Large intestine (tissue), 3 donors: ENCODE results near the gene PYCR2. TPM values are rescaled to one million over a fixed set of nuclear protein-coding genes. Genes with fewer than 3 reads are reported as not detected.
A peak's percentile ranks its signal among the peaks of the same experiment; 100 is the strongest.

Experiments used
- DNase-seq, 2 donors: peaks; one replicate each; pipeline versions ENCODE4 v3.0.0 to v3.0.0-alpha.2; 2013
- H3K27ac ChIP-seq: one replicate; pipeline ENCODE4 v1.5.1; 2013; ENCODE audit warnings: low read length
- H3K27me3 ChIP-seq: 2 replicates; pipeline ENCODE4 v1.6.1; 2013; ENCODE audit warnings: low read length; ENCODE audit not compliant: control insufficient read depth, insufficient read depth
- H3K36me3 ChIP-seq: 2 replicates; pipeline ENCODE4 v1.6.1; 2013; ENCODE audit warnings: low read length; ENCODE audit not compliant: control insufficient read depth, insufficient read depth
- H3K4me1 ChIP-seq: one replicate; pipeline ENCODE4 v1.6.1; 2013; ENCODE audit warnings: low read length; ENCODE audit not compliant: control insufficient read depth, insufficient read depth
- H3K4me3 ChIP-seq: one replicate; pipeline ENCODE4 v1.5.1; 2013; ENCODE audit warnings: low read length
- H3K9me3 ChIP-seq: one replicate; pipeline ENCODE4 v1.6.1; 2013; ENCODE audit warnings: mild to moderate bottlenecking, low read depth, low read length, moderate library complexity; ENCODE audit not compliant: control insufficient read depth
- WGBS: methylation state at CpG from one replicate; pipeline ENCODE4 v1.1.5; 2013; ENCODE audit warnings: low lambda C conversion rate; ENCODE audit not compliant: insufficient coverage; 5-methylcytosine and 5-hydroxymethylcytosine counted together
- polyA plus RNA-seq: library from polyadenylated mRNA; unstranded; fragments of 120-200 nt; gene quantifications from one replicate; pipeline ENCODE4 v1.2.1, GENCODE V29; 2013

PYCR2 gene
- polyA plus RNA-seq, 1 donor: 43.0 TPM

DNA sequence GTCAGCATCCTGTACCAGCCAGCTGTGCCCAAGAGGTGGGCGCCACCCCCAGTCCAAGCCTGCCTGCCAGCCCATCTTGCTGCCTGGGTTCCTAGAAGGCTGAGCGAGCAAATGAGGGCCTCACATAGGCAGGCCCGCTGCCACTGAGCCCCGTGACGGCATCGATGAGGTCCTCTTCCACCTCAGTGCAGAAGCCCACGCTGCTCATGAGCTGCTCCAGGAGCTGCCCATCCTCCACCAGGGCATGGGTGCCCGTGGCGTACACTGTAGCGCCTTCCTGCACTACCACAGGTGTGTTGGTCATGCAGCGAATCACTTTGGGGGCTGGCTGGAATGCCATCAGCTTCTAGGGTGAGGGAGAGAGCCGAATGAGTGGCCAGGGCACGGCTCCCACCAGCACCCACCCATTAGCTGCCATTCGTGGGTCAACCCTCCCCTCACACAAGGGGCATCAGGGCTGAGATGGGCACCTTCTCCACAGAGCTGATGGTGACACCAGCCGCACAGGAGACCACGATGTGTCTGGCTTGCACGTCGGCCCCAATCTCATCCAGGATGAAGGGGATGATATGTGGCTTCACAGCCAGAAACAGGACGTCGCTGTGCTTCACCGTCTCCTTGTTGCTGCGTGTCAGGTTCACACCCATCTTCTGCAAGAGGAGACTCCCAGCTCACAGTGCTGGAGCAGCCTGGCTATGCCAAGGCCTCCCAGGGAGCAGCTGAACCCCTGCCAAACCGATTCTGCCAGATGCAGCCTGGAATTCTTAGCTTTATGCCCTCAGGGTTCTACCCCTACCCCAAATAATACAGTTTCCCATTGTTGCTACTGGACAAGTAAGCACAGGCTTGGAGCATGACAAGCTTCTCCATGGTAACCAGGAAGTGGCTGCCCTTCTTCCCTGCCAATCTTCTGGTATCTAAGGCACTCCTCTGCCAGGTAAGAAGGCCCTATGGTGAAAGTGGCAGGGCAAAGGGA lies 2.0 kb downstream of the PYCR2 start:
- WGBS: no CpG with 5 or more reads among the region's 23 CpGs
- DNase-seq: no peak
- Histone ChIP-seq H3K27me3 (no peaks in the 10 kb centered on the region), H3K27ac (no peak overlapping the region), H3K4me1 (peaks cover 7% of the 10 kb centered on the region), H3K4me3 (no peak overlapping the region), H3K36me3 (peaks cover 48% of the 10 kb centered on the region), H3K9me3 (no peaks in the 10 kb centered on the region)

DNA sequence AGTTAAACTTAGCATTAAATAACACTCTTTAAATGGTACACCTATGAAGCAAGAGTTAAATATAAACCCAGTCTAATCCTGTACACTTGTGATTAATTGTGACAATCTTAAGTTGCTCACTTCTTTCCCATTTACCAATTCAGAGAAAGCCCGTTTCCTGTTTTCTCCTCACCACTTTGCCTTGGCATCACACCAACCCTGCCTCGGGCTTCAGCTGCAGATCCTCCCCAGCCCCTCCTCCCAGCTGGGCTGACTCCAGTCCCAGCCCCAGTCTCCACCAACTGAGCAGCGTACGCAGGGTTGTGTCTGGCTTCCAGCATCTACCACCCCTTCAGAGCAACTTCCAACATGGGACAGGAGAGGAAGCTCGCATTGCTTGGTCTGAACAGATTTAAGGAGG lies 4.1 kb downstream of the PYCR2 start:
- no peak for DNase-seq
- WGBS: no CpG with 5 or more reads among the region's 5 CpGs
- peaks cover 7% of the 10 kb centered on the region for H3K4me1 ChIP-seq
- no peaks in the 10 kb centered on the region for H3K27me3 ChIP-seq
- peaks cover 56% of the 10 kb centered on the region for H3K36me3 ChIP-seq
- H3K27ac ChIP-seq: no peak overlapping the region
- no peaks in the 10 kb centered on the region for H3K9me3 ChIP-seq
- H3K4me3 ChIP-seq: no peak overlapping the region

DNA sequence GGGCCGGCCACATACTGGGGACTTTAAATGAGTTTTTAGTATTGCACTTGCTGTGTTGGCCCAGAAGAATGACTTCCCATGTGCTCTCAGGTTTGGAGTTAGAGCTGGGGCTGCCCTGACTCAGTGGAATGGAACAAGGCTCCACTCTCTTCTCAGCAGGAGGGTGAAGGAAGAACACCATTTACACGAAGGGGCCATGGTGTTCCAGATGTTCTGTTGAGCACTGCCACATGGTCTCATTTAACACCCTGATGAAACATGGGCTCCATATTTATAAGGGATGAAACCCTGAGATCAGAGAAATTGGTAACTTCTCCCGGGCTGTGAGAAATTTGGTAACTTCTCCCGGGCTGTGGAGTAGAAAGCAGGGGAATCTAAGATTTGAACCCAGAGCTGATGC lies 5.8 kb downstream of the PYCR2 start:
- Histone ChIP-seq H3K9me3 (no peaks in the 10 kb centered on the region), H3K36me3 (peaks cover 56% of the 10 kb centered on the region), H3K4me3 (no peak overlapping the region), H3K27me3 (no peaks in the 10 kb centered on the region), H3K4me1 (peaks cover 7% of the 10 kb centered on the region), H3K27ac (no peak overlapping the region)
- no CpG with 5 or more reads among the region's 4 CpGs for whole genome bisulfite sequencing
- no peak for DNase-seq

DNA sequence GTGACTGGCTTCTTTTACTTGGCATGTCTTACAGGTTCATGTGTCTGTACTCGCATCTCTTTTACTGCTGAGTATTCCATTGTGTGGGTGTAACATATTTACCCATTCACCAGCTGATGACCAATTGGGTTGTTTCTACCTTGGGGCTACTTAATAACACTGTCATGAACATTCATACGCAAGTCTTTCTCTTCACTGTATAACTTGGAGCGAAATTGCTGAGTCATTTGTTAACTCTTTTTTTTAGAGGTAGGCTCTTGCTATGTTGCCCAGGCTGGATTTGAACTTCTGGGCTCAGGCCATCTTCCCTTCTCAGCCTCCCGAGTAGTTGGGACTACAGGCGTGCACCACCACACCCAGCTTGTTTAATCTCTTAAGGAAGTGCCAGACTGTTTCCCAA lies 6.5 kb downstream of the PYCR2 start:
- Histone ChIP-seq H3K9me3 (no peaks in the 10 kb centered on the region), H3K27me3 (no peaks in the 10 kb centered on the region), H3K4me3 (no peak overlapping the region), H3K36me3 (peaks cover 56% of the 10 kb centered on the region), H3K4me1 (no peaks in the 10 kb centered on the region), H3K27ac (no peak overlapping the region)
- DNase-seq: no peak
- 96% methylated on average over 4 of the region's 5 CpGs for WGBS

DNA sequence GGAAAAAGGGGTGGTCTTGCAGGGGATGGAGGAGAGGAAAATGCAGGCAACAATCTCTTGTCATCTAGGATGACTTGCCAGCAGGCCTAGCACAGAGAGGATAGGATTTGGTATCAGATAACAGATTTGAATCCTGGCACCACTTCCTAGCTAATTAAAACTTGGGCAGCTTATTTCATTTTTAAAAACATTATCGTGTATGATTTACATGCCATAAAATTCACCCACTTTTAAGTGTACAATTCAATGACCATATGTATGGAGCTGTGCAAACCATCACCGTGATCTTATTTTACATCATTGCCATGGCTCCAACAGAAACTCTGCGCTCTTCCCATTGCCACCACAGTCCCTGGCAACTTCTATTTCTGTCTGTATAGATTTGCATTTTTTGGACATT lies 6.9 kb downstream of the PYCR2 start:
- H3K36me3 ChIP-seq: peaks cover 51% of the 10 kb centered on the region
- 100% methylated on average over 2 of the region's 3 CpGs for WGBS
- no peaks in the 10 kb centered on the region for H3K4me1 ChIP-seq
- no peaks in the 10 kb centered on the region for H3K9me3 ChIP-seq
- H3K4me3 ChIP-seq: no peak overlapping the region
- H3K27me3 ChIP-seq: no peaks in the 10 kb centered on the region
- H3K27ac ChIP-seq: no peak overlapping the region
- no peak for DNase-seq

DNA sequence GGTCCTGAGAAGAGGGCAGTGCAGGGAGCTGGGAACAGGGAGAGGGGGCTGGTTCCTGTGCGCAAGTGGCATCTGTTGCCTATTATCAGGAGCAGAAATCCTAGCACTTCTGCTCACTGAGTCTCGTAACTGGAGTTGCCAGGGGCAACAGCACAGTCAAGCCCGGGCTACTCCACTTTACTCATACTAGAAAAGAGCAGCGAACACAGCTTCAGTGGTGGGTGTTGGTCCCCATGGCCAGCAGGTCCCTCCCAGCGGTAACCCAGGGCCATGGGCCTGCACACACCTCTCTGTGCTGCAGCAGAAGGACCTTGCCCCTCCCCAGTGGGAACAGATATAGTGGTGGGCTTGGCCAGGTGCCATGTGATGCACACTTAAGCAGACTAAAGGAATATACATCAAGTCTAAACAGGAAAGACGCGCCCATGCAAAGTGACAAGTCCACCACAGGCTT lies 8.5 kb downstream of the PYCR2 start:
- H3K4me3 ChIP-seq: no peak overlapping the region
- H3K9me3 ChIP-seq: no peaks in the 10 kb centered on the region
- no peaks in the 10 kb centered on the region for H3K27me3 ChIP-seq
- no peak for DNase-seq
- peaks cover 10% of the 10 kb centered on the region for H3K4me1 ChIP-seq
- WGBS: no CpG with 5 or more reads among the region's 7 CpGs
- peaks cover 36% of the 10 kb centered on the region for H3K36me3 ChIP-seq
- H3K27ac ChIP-seq: no peak overlapping the region

DNA sequence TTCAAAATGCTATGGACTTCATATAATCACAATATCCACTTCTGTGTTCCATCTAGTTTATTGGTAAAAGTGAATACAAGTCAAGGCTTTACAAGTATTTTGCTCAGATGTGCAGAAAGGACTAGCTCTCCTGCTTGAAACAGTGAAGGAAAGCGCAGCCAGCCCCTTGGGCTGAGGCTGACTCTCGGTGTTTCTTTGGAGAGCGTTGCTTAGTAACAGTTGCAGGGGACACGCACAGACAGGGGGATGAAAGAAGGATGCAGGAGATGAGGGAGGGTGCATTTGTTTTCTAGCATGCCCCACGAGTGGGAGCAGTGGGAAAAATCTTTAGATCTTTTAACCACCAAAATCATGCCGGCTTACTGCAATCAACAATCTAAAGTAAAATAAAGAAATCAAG lies 9.1 kb downstream of the PYCR2 start:
- no peak for DNase-seq
- H3K36me3 ChIP-seq: peaks cover 31% of the 10 kb centered on the region
- 80% methylated on average over 3 of the region's 6 CpGs for WGBS

GRCh38 chr1:225914391-225914790 lies 9.7 kb downstream of the PYCR2 start:
- H3K4me3 ChIP-seq: no peak overlapping the region
- WGBS: no CpG with 5 or more reads among the region's 6 CpGs
- DNase-seq: no peak
- H3K27ac ChIP-seq: no peak overlapping the region
- H3K27me3 ChIP-seq: no peaks in the 10 kb centered on the region
- no peaks in the 10 kb centered on the region for H3K9me3 ChIP-seq
- peaks cover 10% of the 10 kb centered on the region for H3K4me1 ChIP-seq
- H3K36me3 ChIP-seq: peaks cover 27% of the 10 kb centered on the region

More for the DNA sequence above, 9.1 kb downstream of the PYCR2 start:
- Histone ChIP-seq H3K4me1 (peaks cover 10% of the 10 kb centered on the region), H3K27me3 (no peaks in the 10 kb centered on the region), H3K27ac (no peak overlapping the region), H3K4me3 (no peak overlapping the region), H3K9me3 (no peaks in the 10 kb centered on the region)

DNA sequence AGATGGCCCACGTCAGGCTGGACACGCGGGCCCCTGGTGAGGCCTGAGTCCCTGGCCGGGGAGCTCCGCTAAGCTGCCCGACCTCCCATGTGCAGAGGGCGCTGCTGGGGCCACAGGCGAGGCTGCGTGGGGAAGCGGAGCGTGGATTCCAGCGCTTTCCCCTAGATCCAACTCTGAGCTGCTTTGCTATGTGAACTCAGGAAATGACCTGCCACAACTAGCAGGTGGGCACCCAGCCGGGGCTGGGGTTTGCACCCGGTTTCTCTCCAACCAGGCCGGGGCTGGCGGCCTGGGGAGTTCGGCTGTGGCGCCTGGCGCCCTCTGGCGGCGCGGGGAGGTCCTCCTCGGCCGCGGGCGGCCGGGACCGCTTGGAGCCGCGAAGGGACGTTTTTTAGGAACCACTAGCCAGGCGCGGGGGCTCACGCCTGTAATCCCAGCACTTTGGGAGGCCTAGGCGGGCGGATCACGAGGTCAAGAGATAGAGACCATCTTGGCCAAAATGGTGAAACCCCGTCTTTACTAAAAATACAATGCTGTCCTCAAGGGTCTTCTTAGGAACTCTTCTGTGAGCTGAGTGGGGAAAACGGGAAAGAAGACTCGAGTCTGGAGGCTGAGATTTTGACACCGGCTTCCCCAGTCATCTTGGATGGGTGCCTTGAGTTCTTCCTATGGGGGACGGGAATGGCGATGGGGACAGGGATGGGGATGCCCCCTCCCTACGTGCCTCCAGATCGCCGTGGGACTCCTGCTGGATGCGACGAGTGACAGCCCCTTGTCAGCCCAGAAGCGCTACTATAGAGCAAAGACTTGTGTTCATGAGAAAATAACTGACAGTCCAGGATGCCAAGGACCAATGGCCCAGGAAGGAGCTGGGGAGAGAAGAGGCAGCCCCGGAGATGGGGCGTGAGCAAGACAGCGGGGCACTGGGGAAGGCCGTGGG lies 12.6 kb downstream of the PYCR2 start:
- DNase-seq: peak; percentile 30 to 61
- Histone ChIP-seq H3K27ac (no peak overlapping the region), H3K9me3 (no peaks in the 10 kb centered on the region), H3K4me1 (peaks cover 10% of the 10 kb centered on the region), H3K36me3 (peaks cover 5% of the 10 kb centered on the region), H3K4me3 (no peak overlapping the region), H3K27me3 (no peaks in the 10 kb centered on the region)
- no CpG with 5 or more reads among the region's 53 CpGs for WGBS

- no peak for DNase-seq
- Histone ChIP-seq H3K27me3 (no peaks in the 10 kb centered on the region), H3K9me3 (no peaks in the 10 kb centered on the region), H3K36me3 (peaks cover 2% of the 10 kb centered on the region), H3K27ac (no peak overlapping the region), H3K4me3 (no peak overlapping the region), H3K4me1 (peaks cover 10% of the 10 kb centered on the region)
- no CpG with 5 or more reads among the region's 1 CpG for WGBS
These were observed 14.6 kb downstream of the PYCR2 start for GRCh38 chr1:225909477-225909876.
